Right renal cortex interstitium (tissue), 3 donors: Measurements from ENCODE around the gene ZAP70. TPM values are rescaled to one million over a fixed set of nuclear protein-coding genes. Genes with fewer than 3 reads are reported as not detected.

Experiments
- DNase-seq, 3 donors: peaks; one replicate each; pipeline ENCODE4 v3.0.0-alpha.2; 2013; ENCODE audit warnings: low read depth in 3 of 3, low spot score in 2 of 3
- polyA plus RNA-seq, 3 donors: library from polyadenylated mRNA; unstranded; fragments of 120-200 nt; gene quantifications; one replicate each; pipeline ENCODE4 v1.2.1, GENCODE V29; 2013; ENCODE audit not compliant: insufficient read length in 3 of 3

ZAP70 gene
- polyA plus RNA-seq, 3 donors = 1.5 to 2.3 (median 1.7) TPM

DNA sequence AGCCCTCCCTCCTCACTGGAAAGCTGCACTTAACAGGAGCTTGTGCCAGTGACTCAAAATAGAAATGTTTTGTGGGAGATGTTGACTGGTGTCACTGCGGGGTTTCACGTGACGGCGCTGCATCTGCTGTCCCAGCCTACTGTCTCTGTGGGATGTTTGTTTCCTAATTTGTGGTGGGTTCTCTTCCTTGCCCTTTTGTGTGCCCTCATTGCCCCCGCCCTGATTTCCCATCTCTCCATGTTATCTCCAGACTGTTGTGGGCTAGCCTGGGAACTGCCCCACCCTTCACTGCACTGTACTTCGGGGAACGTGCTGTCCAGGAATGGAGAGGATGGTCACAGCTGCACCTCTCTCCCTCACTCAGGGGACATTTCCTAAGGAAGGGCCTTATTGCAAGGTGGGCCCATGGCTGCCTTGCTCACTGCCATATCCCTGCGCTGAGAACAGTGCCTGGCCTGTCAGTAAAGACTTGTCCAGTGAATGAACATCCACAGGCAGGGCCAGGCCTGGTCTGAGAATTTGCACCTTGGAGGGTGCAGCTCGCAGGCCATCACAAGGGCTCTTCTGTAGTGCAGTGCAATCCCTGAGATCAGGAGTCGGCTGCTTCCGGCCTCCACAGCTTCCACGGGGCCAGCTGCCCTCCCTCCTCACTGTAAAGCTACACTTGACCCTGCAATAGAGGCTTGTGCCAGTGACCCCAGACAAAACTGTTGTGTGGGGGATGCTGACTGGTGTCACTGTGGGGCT is 18.1 kb downstream of the ZAP70 start:
- no peak for DNase-seq

GRCh38 chr2:97732436-97733340 is 19.3 kb downstream of the ZAP70 start:
- DNase-seq = no peak

DNA sequence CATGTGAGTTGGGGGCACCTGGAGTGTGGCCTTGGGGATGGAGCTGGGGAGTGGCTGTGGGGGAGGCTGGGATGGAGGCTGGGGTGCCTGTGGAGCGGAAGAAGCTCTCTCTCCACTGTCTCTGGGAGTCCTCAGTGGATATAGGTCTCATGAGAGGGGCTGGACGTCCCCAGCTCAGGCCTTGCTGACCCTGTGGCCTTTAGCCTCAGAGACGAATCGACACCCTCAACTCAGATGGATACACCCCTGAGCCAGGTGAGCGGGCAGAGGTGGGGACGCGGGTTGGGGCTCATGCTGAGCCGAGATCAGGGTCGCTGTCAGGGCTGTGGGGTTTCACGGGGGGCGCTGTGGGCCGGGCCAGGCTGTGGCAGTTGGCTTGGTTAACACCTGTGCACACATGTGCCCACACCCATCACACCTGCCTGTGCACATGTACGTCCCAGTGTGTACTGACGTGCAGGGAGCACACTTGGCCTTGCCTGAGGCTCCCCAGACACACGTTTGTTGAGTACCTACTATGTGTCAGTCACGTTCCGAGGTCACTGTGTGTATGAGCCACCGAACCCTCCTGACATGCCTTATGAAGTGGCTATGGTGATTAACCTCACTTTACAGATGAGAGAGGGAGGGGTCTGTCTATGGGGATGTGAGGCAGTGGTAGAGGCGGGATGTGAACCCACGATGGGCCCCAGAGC is 20.1 kb downstream of the ZAP70 start:
- no peak for DNase-seq

DNA sequence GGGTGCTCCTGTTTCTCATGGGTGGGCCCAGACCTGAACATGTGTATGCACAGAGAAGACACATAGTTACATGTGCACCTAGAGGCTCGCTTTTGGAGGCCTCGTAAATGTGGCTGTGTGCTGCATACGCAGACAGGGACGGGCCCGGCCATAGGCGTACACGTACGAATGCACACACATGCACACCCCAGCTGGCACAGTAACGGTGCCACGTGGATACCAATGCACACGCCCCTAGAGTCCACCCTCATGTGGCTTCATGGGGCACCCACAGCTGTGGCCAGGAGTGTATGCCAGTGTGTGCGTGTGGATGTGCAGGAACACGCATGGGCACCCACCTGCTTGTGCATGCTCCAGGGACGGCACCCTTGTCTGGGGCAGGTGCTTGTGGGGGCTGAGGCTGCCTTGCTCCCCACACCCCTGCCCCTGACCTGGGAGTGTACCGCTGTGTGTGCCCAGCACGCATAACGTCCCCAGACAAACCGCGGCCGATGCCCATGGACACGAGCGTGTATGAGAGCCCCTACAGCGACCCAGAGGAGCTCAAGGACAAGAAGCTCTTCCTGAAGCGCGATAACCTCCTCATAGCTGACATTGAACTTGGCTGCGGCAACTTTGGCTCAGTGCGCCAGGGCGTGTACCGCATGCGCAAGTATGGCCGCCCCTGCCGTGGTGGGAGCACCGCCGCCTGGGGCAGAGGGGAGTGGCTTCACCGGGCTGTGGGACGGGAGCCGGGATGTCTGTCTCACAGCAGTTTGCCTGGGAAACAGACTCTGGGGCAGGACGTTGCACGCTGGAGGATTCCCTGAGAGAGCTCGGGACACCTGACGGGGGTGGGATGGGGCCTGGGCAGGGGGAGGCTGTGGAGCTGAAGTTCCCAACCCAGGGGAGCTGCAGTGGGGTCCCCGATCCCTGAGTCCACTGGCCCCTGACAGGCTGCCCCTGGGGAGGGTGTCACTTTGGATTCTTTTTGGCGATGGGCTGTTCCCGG is 21.0 kb downstream of the ZAP70 start:
- no peak for DNase-seq

DNA sequence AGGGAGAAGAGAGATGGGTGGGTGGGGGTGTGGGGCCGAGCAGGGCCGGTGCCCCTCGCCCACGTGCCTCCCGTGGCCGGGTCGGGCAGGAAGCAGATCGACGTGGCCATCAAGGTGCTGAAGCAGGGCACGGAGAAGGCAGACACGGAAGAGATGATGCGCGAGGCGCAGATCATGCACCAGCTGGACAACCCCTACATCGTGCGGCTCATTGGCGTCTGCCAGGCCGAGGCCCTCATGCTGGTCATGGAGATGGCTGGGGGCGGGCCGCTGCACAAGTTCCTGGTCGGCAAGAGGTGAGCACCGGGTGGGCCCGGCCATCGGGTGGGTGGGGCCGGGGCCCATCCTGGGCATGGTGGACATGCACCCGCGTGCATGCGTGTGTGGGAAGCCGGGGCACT is 21.8 kb downstream of the ZAP70 start:
- DNase-seq = no peak

DNA sequence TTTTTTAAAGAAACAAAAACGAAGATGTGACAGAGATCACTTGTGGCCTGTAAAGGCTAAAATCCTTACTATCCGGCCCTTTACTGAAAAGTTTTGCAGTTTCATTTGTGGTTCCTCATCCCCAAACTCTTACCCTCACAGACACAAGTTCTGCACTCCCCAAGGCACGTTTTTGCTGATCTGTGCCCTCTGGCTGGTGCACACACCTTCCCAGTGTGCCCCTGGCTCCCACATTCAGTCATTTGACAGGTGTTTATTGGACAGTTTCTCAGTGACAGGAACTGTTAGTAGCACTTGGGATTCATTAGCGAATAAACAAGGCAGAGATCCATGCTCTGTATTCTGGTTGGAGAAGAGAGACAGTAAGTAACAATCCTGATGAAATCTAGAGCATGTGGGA is 22.8 kb downstream of the ZAP70 start:
- DNase-seq = no peak

DNA sequence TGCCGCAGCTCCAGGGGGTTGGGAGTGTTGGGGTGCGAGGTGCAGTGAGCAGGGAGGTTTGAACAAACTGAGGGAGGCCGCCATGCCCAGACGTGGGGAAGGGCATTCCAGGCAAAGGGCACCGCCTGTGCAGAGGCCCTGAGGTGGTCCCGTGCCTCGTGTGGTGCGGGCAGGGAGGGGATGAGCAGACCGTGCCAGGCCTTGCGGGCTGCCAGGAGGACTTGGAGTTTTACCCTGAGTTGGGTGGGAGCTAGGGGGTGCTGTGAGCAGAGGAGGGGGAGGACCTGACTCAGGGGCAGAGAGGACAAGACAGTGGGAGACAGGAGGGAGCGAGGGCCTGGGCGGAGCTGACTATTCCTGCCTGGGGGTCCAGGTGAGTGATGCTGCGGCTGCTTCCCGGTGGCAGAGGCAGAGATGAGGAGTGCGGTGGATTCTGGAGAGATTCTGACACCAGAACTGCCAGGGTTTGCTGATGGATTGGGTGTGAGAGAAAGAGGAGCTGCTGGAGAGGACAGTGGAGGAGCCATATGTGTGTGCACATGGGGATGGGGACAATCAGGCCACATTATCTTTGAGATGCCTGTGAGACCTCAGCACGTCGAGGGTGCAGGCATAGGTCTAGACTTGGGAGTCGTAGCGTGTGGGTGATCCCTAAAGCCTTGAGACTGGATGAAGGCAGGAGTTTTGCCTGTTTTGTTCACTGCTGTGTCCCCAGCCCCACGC is 23.4 kb downstream of the ZAP70 start:
- DNase-seq = no peak

GRCh38 chr2:97737421-97738178 is 24.2 kb downstream of the ZAP70 start:
- DNase-seq = no peak

GRCh38 chr2:97738179-97739019 is 25.0 kb downstream of the ZAP70 start:
- no peak for DNase-seq

DNA sequence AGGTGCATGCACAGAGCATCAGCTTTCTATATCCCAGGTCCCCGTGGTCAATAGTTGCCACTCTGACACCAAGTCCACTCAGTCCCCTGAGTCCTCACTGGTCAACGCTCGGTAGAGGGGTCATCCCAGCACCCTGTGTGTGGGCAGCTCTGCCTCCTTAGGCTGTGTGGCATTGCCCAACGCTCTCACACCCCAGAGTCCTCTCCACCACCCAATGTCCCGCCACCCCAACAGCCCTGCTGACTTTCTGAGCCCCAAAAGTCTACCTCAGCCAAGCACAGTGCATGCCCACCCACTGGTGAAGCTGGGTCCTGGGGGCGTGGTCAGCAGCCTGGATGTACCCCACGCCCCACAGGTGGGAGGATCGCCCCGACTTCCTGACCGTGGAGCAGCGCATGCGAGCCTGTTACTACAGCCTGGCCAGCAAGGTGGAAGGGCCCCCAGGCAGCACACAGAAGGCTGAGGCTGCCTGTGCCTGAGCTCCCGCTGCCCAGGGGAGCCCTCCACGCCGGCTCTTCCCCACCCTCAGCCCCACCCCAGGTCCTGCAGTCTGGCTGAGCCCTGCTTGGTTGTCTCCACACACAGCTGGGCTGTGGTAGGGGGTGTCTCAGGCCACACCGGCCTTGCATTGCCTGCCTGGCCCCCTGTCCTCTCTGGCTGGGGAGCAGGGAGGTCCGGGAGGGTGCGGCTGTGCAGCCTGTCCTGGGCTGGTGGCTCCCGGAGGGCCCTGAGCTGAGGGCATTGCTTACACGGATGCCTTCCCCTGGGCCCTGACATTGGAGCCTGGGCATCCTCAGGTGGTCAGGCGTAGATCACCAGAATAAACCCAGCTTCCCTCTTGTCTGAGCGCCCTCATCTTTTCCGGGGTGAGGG is 25.9 kb downstream of the ZAP70 start:
- DNase-seq = no peak

DNA sequence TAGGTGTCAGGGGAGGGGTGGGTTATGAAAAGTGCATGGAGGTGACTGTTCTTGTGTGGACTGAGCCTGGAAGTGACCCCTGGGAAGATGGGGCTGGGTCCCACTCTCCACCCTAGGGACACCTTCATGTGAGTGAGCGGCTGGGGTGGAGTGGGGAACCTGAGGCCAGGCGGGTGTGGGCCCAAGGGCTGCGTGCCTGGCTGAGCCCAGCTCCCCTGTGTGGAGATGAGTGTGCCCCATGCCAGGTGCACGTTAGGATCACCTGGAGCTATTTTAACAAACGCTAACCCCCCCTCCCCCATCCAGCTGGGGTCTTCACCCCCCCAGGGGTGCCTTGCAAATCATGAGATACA is 26.5 kb downstream of the ZAP70 start:
- no peak for DNase-seq

- no peak for DNase-seq
Measured at GRCh38 chr2:97740590-97741182, 27.3 kb downstream of the ZAP70 start.

DNA sequence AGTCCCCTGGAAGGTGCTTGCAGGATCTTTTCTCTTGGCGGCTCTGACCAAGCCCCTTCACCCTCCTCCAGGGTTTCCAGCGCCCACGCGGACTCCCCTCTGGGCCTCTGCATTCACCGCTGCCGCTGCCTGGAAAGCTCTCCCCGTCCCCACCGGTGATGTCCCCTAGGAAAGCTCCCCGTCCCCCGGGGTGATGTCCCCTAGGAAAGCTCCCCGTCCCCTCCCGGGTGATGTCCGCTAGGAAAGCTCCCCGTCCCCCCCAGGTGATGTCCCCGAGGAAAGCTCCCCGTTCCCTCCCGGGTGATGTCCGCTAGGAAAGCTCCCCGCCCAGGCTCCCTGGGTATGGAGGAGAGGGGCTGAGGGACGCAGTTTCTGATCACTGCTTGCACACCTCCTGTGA is 27.9 kb downstream of the ZAP70 start:
- DNase-seq = no peak

- DNase-seq = no peak
Measured at GRCh38 chr2:97741686-97742085, 28.3 kb downstream of the ZAP70 start.

GRCh38 chr2:97742381-97742847 is 29.0 kb downstream of the ZAP70 start:
- no peak for DNase-seq

DNA sequence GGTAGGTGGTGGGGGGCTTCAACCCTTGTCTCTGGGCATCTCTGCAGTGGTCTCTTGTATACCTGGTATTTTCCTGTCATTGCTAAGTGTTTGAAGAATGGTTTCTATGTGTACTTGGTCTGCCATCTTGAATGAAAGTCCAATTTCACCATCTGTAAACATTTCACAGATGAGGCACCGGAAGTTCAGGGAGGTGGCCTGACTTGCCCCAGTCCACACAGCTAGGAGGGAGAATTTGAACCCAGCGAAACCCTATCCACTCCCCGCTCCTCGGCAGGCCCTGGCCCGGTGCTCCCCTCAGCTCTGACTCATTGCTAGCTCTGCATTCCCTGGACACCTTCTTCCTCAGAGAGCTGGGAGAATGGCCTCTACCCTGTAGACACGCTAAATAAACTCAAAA is 30.5 kb downstream of the ZAP70 start:
- DNase-seq = no peak
